ENCODE data around the gene SASH1.

The SASH1 gene

DNA sequence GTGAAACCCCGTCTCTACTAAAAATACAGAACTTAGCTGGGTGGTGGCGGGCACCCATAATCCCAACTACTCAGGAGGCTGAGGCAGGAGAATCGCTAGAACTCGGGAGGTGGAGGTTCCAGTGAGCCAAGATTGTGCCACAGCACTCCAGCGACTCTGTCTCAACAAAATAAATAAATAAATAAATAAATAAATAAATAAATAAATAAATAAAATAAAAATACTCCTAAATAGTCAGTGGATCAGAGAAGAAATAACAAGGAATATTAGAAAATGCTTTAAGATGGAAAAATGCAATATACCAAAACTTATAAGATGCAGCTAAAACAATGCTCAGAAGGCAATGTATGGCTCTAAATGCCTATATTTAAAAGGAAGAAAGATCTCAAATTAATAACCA lies 39.0 kb upstream of the SASH1 start:
- TF ChIP-seq, protein P1, sequence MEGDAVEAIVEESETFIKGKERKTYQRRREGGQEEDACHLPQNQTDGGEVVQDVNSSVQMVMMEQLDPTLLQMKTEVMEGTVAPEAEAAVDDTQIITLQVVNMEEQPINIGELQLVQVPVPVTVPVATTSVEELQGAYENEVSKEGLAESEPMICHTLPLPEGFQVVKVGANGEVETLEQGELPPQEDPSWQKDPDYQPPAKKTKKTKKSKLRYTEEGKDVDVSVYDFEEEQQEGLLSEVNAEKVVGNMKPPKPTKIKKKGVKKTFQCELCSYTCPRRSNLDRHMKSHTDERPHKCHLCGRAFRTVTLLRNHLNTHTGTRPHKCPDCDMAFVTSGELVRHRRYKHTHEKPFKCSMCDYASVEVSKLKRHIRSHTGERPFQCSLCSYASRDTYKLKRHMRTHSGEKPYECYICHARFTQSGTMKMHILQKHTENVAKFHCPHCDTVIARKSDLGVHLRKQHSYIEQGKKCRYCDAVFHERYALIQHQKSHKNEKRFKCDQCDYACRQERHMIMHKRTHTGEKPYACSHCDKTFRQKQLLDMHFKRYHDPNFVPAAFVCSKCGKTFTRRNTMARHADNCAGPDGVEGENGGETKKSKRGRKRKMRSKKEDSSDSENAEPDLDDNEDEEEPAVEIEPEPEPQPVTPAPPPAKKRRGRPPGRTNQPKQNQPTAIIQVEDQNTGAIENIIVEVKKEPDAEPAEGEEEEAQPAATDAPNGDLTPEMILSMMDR (IDR thresholded peaks at IDR 0.05; ENCODE audit: control extremely low read depth, extremely low read depth, low read depth, missing control alignments), result no peak
- DNase-seq (ENCODE audit: extremely low spot score), result no peak
- POLR2A ChIA-PET, result no interaction called here
- CTCF ChIA-PET, result no interaction called here

- DNase-seq (ENCODE audit: extremely low spot score), result no peak
- TF ChIP-seq, protein P1 (IDR thresholded peaks at IDR 0.05; ENCODE audit: control extremely low read depth, extremely low read depth, low read depth, missing control alignments), result no peak
- CTCF ChIA-PET, result no interaction called here
- POLR2A ChIA-PET, result interaction anchor here (0.6 kb wide), 1 partner anchor 32 kb away, joined by 4 read pairs; no protein-coding TSS in a partner anchor
Measured at GRCh38 chr6:148304976-148305375, 37.7 kb upstream of the SASH1 start.

GRCh38 chr6:148306286-148306685 lies 36.4 kb upstream of the SASH1 start:
- no peak for DNase-seq (ENCODE audit: extremely low spot score)
- ChIA-PET POLR2A (no interaction called here), CTCF (no interaction called here)
- TF ChIP-seq, protein P1 (IDR thresholded peaks at IDR 0.05; ENCODE audit: control extremely low read depth, extremely low read depth, low read depth, missing control alignments), result no peak

- DNase-seq (ENCODE audit: extremely low spot score), result no peak
- POLR2A ChIA-PET, result no interaction called here
- CTCF ChIA-PET, result no interaction called here
- TF ChIP-seq, protein P1 (IDR thresholded peaks at IDR 0.05; ENCODE audit: control extremely low read depth, extremely low read depth, low read depth, missing control alignments), result no peak
Measured at GRCh38 chr6:148307405-148307804, 35.2 kb upstream of the SASH1 start.

DNA sequence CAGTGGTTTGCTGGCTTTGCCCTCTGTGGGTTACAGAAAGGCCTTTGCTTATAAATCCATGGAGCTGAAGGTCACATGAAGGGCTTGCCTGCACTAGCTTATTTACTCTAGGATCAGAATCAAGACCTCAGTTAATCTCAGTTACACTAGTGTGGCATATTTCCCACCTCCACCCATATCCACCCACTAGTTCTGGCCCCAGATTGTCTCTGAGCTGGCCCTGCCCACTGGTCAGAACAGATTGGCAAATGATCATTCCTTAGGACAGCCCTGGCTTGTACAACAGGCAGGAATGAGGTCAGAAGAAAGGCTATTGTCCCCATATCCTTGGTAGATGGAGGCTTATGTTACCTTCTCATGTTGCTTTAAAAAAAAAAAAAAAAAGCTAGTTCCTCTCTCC lies 33.3 kb upstream of the SASH1 start:
- ChIA-PET CTCF (no interaction called here), POLR2A (interaction anchor here (0.5 kb wide), 1 partner anchor 637 kb away, joined by 7 read pairs; no protein-coding TSS in a partner anchor)
- TF ChIP-seq, protein P1 (IDR thresholded peaks at IDR 0.05; ENCODE audit: control extremely low read depth, extremely low read depth, low read depth, missing control alignments), result no peak
- DNase-seq (ENCODE audit: extremely low spot score), result no peak

GRCh38 chr6:148311966-148312669 lies 30.5 kb upstream of the SASH1 start:
- ChIA-PET CTCF (interaction anchor here (1.2 to 1.3 kb wide), 2 partner anchors 17 kb away, joined by 3 read pairs; no protein-coding TSS in a partner anchor), POLR2A (no interaction called here)
- TF ChIP-seq, protein P1 (IDR thresholded peaks at IDR 0.05; ENCODE audit: control extremely low read depth, extremely low read depth, low read depth, missing control alignments), result no peak
- no peak for DNase-seq (ENCODE audit: extremely low spot score)

Data from GM10248 (cell line).